HEK293T (cell line): Measurements from ENCODE around the gene ELF1.

Experiments used
- ARNT ChIP-seq: fragments of 450-650 bp; IDR thresholded peaks from 2 replicates; pipeline ENCODE4 v1.6.1; 2017; ENCODE audit warnings: mild to moderate bottlenecking
- BHLHE40 ChIP-seq: fragments of 450-650 bp; IDR thresholded peaks from 2 replicates; pipeline ENCODE4 v1.6.1; 2016; ENCODE audit warnings: mild to moderate bottlenecking, moderate library complexity, borderline replicate concordance
- CTBP1 ChIP-seq: fragments of 450-650 bp; IDR thresholded peaks from 2 replicates; pipeline ENCODE4 v1.6.1; 2016; ENCODE audit warnings: borderline replicate concordance
- FOXA1 ChIP-seq: fragments of 450-650 bp; IDR thresholded peaks from 2 replicates; pipeline ENCODE4 v1.6.1; 2016; ENCODE audit warnings: mild to moderate bottlenecking
- FOXK2 ChIP-seq: fragments of 450-650 bp; IDR thresholded peaks from 2 replicates; pipeline ENCODE4 v1.6.1; 2016; ENCODE audit warnings: mild to moderate bottlenecking
- FOXM1 ChIP-seq: fragments of 450-650 bp; IDR thresholded peaks from 2 replicates; pipeline ENCODE4 v1.6.1; 2017; ENCODE audit warnings: mild to moderate bottlenecking, borderline replicate concordance
- L3MBTL2 ChIP-seq: fragments of 450-650 bp; conservative IDR thresholded peaks from 2 replicates; pipeline ENCODE4 v1.6.1; 2016; ENCODE audit warnings: mild to moderate bottlenecking
- LEF1 ChIP-seq: fragments of 450-650 bp; IDR thresholded peaks from 2 replicates; pipeline ENCODE4 v1.6.1; 2017; ENCODE audit warnings: mild to moderate bottlenecking, borderline replicate concordance
- NFRKB ChIP-seq: fragments of 450-650 bp; IDR thresholded peaks from 2 replicates; pipeline ENCODE4 v1.6.1; 2016; ENCODE audit warnings: mild to moderate bottlenecking, moderate library complexity
- SP1 ChIP-seq: fragments of 450-650 bp; IDR thresholded peaks from 2 replicates; pipeline ENCODE4 v1.6.1; 2017
- SUZ12 ChIP-seq: fragments of 450-650 bp; IDR thresholded peaks from 2 replicates; pipeline ENCODE4 v1.6.1; 2016; ENCODE audit warnings: mild to moderate bottlenecking
- TARDBP ChIP-seq: fragments of 450-650 bp; IDR thresholded peaks from 2 replicates; pipeline ENCODE4 v1.6.1; 2016
- ZNF384 ChIP-seq: fragments of 450-650 bp; IDR thresholded peaks from 2 replicates; pipeline ENCODE4 v1.6.1; 2016
- TF ChIP-seq, protein P1 (sequence below): fragments of 450-650 bp; IDR thresholded peaks from 2 replicates; pipeline ENCODE4 v1.6.1; 2016

DNA sequence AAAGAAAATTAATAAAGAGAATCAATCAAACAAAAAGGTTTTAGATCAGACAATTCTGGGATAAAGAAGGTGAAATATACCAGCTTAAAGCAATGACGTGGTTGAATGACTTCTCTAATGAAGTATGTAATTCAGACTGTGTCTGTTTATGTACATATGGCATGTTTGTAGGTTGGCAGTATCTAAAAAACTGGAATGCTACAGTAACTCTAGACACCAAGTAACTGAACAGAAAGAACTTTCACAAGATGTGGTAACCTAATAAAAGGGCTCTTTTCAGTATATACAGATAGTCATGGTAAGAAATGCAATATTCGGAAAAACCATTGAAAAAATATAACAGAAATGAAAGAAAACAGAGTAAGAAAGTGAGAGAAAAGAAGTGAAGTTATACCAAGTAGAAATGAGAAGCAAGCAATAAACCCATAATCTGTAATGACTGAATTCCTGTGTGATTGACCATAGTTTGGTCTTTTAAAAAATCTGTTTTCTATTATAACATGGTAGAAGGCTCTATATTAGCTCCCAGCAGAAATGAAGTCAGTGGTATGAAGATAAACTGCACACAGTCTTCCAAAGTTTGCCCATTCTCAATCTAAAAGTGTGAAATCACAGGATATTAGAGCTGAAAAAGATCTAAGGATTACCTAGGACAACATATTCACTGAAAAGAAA, 31.4 kb downstream of the ELF1 start:
- TF ChIP-seq NFRKB (no peak), SUZ12 (no peak), BHLHE40 (no peak), TARDBP (no peak), L3MBTL2 (no peak), SP1 (no peak), ZNF384 (no peak), FOXM1 (no peak), FOXA1 (no peak), FOXK2 (no peak), LEF1 (no peak), ARNT (no peak), CTBP1 (no peak)
- TF ChIP-seq, protein P1, sequence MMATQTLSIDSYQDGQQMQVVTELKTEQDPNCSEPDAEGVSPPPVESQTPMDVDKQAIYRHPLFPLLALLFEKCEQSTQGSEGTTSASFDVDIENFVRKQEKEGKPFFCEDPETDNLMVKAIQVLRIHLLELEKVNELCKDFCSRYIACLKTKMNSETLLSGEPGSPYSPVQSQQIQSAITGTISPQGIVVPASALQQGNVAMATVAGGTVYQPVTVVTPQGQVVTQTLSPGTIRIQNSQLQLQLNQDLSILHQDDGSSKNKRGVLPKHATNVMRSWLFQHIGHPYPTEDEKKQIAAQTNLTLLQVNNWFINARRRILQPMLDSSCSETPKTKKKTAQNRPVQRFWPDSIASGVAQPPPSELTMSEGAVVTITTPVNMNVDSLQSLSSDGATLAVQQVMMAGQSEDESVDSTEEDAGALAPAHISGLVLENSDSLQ, result no peak
